Activated T-cell treated with anti-CD3 and anti-CD28 coated beads, Interleukin-2, amount 50 U/mL, for 4 hours (primary cell): ENCODE measurements around the gene PTPN14. TPM values are rescaled to one million over a fixed set of nuclear protein-coding genes. Genes with fewer than 3 reads are reported as not detected.

Experiments
- ATAC-seq, 2 donors: fragments of 200-7000 bp; cut with Tn5 transposase; one replicate each; pipeline ENCODE4 v1.10.0; 2021
- DNase-seq: peaks from one replicate; pipeline ENCODE4 v3.0.0-alpha.2; 2020
- H3K27me3 Mint-ChIP-seq: one replicate; pipeline ENCODE4 v1.8.0; 2021; ENCODE audit warnings: low read depth, mixed read lengths
- H3K36me3 Mint-ChIP-seq: one replicate; pipeline ENCODE4 v1.8.0; 2022; ENCODE audit warnings: mixed read lengths; ENCODE audit not compliant: insufficient read depth
- H3K4me1 Mint-ChIP-seq: one replicate; pipeline ENCODE4 v1.8.0; 2021; ENCODE audit warnings: low read depth, mixed read lengths
- H3K4me3 Mint-ChIP-seq: one replicate; pipeline ENCODE4 v1.8.0; 2021; ENCODE audit warnings: mild to moderate bottlenecking, moderate library complexity, mixed read lengths
- H3K9me3 Mint-ChIP-seq: one replicate; pipeline ENCODE4 v1.8.0; 2021; ENCODE audit warnings: mixed read lengths
- total RNA-seq, 3 donors: library from RNA; stranded (reverse); gene quantifications; one replicate each; pipeline ENCODE4 v1.2.1, GENCODE V29; 2021

PTPN14 gene
- total RNA-seq, 3 donors from 2014 or later = 1.3 to 3.1 (median 1.8) TPM

DNA sequence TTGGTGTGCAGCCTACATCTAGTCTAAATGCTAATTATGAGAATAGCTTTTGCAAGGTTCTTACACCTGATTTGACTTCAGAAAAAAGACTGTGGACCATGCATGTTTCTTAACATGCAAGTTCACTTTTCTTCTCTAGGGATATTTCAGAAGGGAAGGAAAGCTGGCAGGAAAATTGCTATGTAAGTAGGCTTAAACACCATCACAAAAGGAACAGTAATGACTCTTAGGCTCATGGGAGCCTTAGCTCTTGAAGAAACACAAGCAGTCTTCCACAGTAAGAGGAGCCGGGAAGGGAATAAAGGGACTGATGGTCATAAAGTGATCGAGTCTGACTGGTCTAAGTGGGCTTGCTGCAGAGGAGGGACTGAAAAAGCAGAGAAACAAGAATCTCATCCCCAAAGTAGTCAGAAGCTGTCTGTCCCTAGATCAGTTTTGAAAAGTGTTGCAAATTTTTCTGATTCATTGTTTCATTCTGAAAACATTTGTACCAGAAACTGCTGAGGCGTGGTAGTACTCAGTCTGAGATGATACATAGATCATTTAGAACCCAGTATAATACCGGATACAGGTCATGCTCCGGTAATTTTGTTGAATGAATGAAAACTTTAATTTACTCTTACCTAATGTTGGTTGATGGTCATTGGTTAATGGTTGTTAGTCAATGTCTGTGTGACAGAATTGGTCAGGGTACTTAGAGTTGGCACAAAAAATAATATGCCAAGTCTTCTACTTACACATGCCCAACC is 229.5 kb downstream of the PTPN14 start:
- H3K9me3 Mint-ChIP-seq = no peaks in the 10 kb centered on the region
- H3K27me3 Mint-ChIP-seq = no peaks in the 10 kb centered on the region
- no peak overlapping the region for H3K4me3 Mint-ChIP-seq
- ATAC-seq = no peak
- peaks cover 21% of the 10 kb centered on the region for H3K36me3 Mint-ChIP-seq
- H3K4me1 Mint-ChIP-seq = no peaks in the 10 kb centered on the region
- no peak for DNase-seq

- Mint-ChIP-seq H3K36me3 (peaks cover 21% of the 10 kb centered on the region), H3K4me1 (no peaks in the 10 kb centered on the region), H3K27me3 (no peaks in the 10 kb centered on the region), H3K9me3 (no peaks in the 10 kb centered on the region), H3K4me3 (no peak overlapping the region)
- no peak for DNase-seq
- no peak for ATAC-seq
Measured at GRCh38 chr1:214319938-214320337, 231.5 kb downstream of the PTPN14 start.

DNA sequence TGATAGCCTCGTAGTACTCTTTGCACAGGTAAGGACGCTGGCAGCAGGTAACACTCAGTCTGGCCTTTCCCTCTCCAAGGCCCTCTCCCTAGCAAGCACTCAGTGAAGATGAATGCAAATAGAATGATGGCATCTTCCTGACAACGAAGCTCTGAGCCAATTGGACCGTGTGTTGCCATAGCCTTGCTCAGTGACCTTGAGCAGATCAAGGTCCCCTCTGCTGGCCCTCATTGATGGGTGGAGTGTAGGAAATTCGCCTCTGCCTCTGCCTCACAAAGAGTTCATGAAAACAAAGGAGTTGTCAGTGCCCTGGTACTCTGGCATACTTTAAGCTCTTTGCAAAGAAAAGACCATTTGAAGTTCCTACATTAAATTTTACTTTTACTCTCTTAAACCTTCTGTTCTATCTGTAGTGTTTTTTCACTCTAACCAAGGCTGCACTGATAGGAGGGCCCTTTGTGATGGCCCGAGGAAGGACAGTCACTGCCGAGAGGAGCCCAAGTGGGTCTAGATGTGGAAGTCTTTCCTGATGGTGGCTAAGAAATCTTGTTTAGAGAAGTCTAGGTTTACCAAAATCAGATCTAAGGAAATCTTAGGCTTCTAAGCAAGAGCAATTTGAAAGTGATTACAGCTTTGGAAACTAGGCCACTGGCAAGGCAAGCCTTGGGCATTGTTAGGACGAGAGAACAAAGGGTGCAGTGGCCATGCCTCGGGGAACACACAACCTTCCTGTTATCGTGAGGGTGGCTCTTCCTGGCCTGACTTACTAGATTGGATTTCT is 232.3 kb downstream of the PTPN14 start:
- Mint-ChIP-seq H3K4me3 (no peak overlapping the region), H3K4me1 (no peaks in the 10 kb centered on the region), H3K27me3 (no peaks in the 10 kb centered on the region), H3K36me3 (peaks cover 23% of the 10 kb centered on the region), H3K9me3 (no peaks in the 10 kb centered on the region)
- DNase-seq (no peak), ATAC-seq (no peak)

- peaks cover 24% of the 10 kb centered on the region for H3K36me3 Mint-ChIP-seq
- no peaks in the 10 kb centered on the region for H3K27me3 Mint-ChIP-seq
- DNase-seq = no peak
- no peak for ATAC-seq
- no peaks in the 10 kb centered on the region for H3K4me1 Mint-ChIP-seq
- H3K4me3 Mint-ChIP-seq = no peak overlapping the region
- no peaks in the 10 kb centered on the region for H3K9me3 Mint-ChIP-seq
Measured at GRCh38 chr1:214318356-214318755, 233.0 kb downstream of the PTPN14 start.

GRCh38 chr1:214317734-214318133 is 233.7 kb downstream of the PTPN14 start:
- ATAC-seq = no peak
- peaks cover 26% of the 10 kb centered on the region for H3K36me3 Mint-ChIP-seq

DNA sequence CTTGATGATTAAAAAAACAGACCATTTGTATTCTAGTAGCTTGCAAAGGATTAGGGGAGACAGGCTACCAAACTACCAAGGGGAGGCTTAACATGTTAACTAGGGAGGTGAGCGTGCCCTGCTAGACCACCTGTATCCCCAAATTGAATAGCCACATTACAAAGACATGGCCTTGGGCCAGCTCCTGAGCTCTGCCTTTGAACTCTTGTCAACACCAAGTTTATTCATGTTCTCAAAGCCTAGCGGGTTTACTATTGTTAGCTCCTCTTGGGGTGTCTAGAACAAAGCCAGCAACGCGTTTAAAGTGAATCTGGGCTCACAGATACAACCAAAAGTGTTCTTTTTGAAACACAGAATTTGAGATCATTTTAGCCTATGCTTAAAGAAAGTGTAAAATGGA is 234.1 kb downstream of the PTPN14 start:
- H3K4me1 Mint-ChIP-seq = no peaks in the 10 kb centered on the region
- ATAC-seq (no peak), DNase-seq (no peak)
- no peaks in the 10 kb centered on the region for H3K27me3 Mint-ChIP-seq
- no peaks in the 10 kb centered on the region for H3K9me3 Mint-ChIP-seq
- H3K36me3 Mint-ChIP-seq = peaks cover 26% of the 10 kb centered on the region
- no peak overlapping the region for H3K4me3 Mint-ChIP-seq

More at GRCh38 chr1:214317734-214318133, 233.7 kb downstream of the PTPN14 start:
- Mint-ChIP-seq H3K4me3 (no peak overlapping the region), H3K4me1 (no peaks in the 10 kb centered on the region), H3K9me3 (no peaks in the 10 kb centered on the region), H3K27me3 (no peaks in the 10 kb centered on the region)
- DNase-seq = no peak

DNA sequence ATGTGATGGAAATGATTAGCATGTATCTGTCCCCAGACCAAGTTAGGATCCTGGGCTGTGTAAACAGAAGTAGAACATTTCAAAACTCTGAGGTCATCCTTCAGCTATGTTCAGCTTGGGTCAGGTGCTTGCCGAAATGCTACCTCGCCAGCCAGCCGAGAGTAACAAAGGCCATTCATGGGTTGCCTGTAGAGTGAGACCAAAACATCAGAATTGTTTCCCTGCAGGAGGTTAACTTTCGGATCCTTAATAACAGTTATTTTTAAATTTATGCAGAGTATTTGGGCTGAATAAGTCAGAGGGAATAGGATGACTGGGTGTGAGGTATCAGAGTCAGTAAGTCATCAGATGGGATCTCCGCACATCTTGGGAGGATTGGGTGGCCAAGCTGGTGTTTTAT is 234.8 kb downstream of the PTPN14 start:
- Mint-ChIP-seq H3K27me3 (no peaks in the 10 kb centered on the region), H3K9me3 (no peaks in the 10 kb centered on the region), H3K36me3 (peaks cover 26% of the 10 kb centered on the region), H3K4me1 (no peaks in the 10 kb centered on the region), H3K4me3 (no peak overlapping the region)
- DNase-seq (no peak), ATAC-seq (no peak)

DNA sequence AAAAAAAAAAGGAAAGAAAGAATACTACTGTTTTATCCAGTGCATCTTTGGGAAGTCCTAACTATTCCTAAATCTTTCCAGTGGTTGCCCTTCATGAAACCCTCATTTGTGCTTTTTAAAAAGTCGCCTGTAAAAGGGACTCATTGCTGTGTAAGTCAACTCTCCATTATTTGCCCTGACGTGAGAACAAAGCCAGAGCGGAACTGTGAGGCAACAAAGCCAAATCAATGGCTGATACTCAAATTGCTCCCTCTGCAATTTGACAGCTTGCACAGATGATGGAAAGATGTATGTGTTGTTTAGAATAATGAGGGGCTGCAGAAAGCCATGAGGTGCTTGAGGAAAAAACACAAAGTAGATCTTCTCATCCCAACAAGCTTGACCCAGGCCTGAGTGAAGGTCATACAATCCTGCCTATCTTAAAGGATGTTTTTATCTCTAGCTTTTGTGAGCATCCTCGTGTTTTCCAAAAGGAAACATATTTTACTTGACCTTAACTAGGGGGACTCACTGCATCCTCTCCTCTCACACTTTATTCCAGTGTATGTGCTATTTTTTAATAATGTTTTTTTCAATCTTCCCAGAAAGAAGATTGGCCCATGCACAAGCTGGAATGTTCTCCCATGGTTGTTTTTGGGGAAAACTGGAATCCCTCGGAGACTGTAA is 237.1 kb downstream of the PTPN14 start:
- peaks cover 17% of the 10 kb centered on the region for H3K36me3 Mint-ChIP-seq
- H3K4me1 Mint-ChIP-seq = peaks cover 17% of the 10 kb centered on the region
- no peak overlapping the region for H3K4me3 Mint-ChIP-seq
- H3K9me3 Mint-ChIP-seq = no peaks in the 10 kb centered on the region
- ATAC-seq (no peak), DNase-seq (no peak)
- no peaks in the 10 kb centered on the region for H3K27me3 Mint-ChIP-seq

GRCh38 chr1:214312530-214313051 is 238.8 kb downstream of the PTPN14 start:
- H3K4me1 Mint-ChIP-seq = peaks cover 30% of the 10 kb centered on the region
- no peak overlapping the region for H3K4me3 Mint-ChIP-seq
- no peaks in the 10 kb centered on the region for H3K9me3 Mint-ChIP-seq
- H3K27me3 Mint-ChIP-seq = no peaks in the 10 kb centered on the region
- ATAC-seq = no peak
- peaks cover 13% of the 10 kb centered on the region for H3K36me3 Mint-ChIP-seq
- DNase-seq = no peak

- DNase-seq (no peak), ATAC-seq (no peak)
- Mint-ChIP-seq H3K9me3 (no peaks in the 10 kb centered on the region), H3K27me3 (no peaks in the 10 kb centered on the region), H3K4me1 (peaks cover 34% of the 10 kb centered on the region), H3K4me3 (peak overlapping the region; percentile 70), H3K36me3 (peaks cover 14% of the 10 kb centered on the region)
Measured at GRCh38 chr1:214310777-214311690, 240.4 kb downstream of the PTPN14 start.

DNA sequence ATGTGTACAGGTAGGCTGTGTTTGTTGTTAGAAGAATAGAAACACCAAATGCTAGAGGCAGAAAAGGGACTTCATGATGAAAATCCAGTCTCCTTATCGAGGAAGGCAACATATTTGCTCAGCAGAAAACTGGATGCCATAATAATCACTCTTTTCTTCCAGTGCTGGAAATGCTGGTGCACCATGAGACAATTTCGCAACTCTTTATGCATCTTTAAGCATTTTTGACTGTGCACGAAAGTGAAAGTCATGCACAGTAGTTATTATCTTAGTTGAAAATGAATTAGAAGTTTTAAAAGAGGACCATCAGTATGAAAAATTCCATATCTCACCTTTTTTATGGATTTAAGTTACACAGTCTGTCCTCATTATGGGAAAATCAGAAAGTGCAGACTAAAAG is 241.4 kb downstream of the PTPN14 start:
- no peak for ATAC-seq
- peak overlapping the region; percentile 38 for H3K4me3 Mint-ChIP-seq
- peaks cover 34% of the 10 kb centered on the region for H3K4me1 Mint-ChIP-seq
- H3K36me3 Mint-ChIP-seq = peaks cover 9% of the 10 kb centered on the region
- DNase-seq = no peak
- H3K9me3 Mint-ChIP-seq = no peaks in the 10 kb centered on the region
- no peaks in the 10 kb centered on the region for H3K27me3 Mint-ChIP-seq

DNA sequence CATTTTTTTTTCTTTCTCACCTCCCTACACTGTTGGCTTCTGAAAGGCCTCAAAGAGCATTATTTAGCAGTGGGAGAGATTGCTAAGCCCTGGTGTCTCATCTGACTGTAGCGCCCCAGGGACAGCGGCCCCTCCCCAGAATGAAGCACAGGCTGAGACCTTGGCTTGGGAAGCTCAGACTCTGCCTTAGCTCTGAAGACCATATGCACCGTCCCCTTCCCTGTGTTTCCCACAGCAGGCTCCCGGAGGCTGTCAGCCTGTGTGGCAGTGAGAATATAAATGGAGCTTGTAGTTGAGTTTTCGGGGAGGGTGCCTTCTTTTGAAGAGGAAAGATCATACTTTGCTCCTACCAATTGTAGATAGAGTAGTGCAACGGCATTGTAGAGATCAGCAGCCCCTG is 245.1 kb downstream of the PTPN14 start:
- H3K4me1 Mint-ChIP-seq = peaks cover 53% of the 10 kb centered on the region
- ATAC-seq = no peak
- DNase-seq = no peak
- H3K27me3 Mint-ChIP-seq = no peaks in the 10 kb centered on the region
- H3K36me3 Mint-ChIP-seq = peaks cover 4% of the 10 kb centered on the region
- no peak overlapping the region for H3K4me3 Mint-ChIP-seq
- no peaks in the 10 kb centered on the region for H3K9me3 Mint-ChIP-seq

GRCh38 chr1:214305164-214305751 is 246.1 kb downstream of the PTPN14 start:
- H3K4me3 Mint-ChIP-seq = no peak overlapping the region
- peaks cover 45% of the 10 kb centered on the region for H3K4me1 Mint-ChIP-seq
- no peak for ATAC-seq
- H3K9me3 Mint-ChIP-seq = no peaks in the 10 kb centered on the region
- no peaks in the 10 kb centered on the region for H3K27me3 Mint-ChIP-seq
- no peak for DNase-seq
- peaks cover 5% of the 10 kb centered on the region for H3K36me3 Mint-ChIP-seq
